ENCODE results near the gene TRAPPC5.

TRAPPC5 gene

DNA sequence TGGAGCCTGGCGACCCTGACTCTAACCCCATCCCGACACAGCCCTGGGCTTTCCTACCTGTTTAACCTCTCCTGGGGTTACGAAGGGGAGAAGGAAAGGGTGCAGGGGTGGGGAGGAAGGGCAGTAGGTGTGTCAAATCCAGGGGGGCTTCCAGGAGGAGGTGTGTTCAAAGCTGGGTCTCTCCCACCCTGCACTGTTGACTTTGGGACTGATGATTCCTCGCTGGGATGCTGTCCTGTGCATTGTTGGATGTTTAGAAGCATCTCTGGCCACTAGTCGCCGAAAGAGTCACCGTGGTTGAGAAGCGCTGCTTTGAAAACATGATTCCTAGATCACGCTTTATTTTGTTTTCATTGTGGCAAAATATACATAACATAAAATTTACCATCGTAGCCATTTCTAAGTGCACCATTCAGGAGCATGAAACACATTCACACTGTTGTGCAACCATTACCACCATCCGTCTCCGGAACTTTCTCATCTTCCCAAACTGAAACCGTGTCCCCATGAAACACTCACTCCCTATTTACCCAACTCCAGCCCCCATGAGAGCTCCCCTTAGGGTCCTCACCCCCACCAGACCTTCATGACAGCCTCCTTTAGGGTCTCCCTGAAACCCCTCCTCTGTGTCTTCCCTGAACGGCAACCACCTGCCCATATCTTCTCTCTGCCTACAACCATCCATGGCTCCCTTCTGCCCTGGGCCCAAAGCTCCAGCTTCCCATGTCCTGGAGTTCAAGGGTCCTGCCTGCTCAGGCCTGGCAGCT, 25.7 kb downstream of the TRAPPC5 start:
- ATAC-seq, result no peak
- no peak for TF ChIP-seq RARB (CRISPR knock-in tag; IDR thresholded peaks at IDR 0.05)
- TF ChIP-seq BACH2 (CRISPR knock-in tag; IDR thresholded peaks at IDR 0.05; ENCODE audit: borderline replicate concordance), result no peak
- no peak for TF ChIP-seq ZFP30 (CRISPR knock-in tag; IDR thresholded peaks at IDR 0.05)
- TF ChIP-seq OSR1 (CRISPR knock-in tag; IDR thresholded peaks at IDR 0.05), result no peak
- TF ChIP-seq ZFP3 (CRISPR knock-in tag; IDR thresholded peaks at IDR 0.05), result no peak
- TF ChIP-seq, protein P1, sequence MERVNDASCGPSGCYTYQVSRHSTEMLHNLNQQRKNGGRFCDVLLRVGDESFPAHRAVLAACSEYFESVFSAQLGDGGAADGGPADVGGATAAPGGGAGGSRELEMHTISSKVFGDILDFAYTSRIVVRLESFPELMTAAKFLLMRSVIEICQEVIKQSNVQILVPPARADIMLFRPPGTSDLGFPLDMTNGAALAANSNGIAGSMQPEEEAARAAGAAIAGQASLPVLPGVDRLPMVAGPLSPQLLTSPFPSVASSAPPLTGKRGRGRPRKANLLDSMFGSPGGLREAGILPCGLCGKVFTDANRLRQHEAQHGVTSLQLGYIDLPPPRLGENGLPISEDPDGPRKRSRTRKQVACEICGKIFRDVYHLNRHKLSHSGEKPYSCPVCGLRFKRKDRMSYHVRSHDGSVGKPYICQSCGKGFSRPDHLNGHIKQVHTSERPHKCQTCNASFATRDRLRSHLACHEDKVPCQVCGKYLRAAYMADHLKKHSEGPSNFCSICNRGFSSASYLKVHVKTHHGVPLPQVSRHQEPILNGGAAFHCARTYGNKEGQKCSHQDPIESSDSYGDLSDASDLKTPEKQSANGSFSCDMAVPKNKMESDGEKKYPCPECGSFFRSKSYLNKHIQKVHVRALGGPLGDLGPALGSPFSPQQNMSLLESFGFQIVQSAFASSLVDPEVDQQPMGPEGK (CRISPR knock-in tag; IDR thresholded peaks at IDR 0.05; ENCODE audit: borderline replicate concordance), result no peak

DNA sequence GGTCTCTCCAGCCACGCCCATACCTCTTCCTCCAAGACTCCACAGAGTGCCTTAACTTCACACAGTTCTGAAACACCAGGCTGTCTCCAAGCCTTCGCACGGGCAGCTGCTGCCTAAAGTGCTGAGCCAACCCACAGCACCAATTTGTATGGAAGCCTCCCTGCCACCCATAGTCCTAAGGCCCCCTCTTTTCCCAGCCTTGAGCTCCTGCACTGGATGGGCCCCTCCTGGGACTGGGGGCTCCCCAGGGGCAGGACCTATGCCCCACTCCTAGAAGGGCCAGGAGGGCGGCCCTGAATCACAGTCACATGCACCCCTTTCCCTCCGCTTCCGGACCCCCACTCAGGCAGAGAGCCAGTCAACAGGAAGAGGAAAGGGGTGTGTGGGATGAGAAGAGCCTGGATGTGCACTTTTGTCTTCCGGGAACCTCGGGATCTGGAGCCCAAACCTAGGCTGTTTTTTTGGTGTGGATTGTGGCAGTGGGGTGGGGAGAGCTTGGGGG, 26.4 kb downstream of the TRAPPC5 start:
- no peak for ATAC-seq
- TF ChIP-seq GLIS3 (CRISPR knock-in tag; IDR thresholded peaks at IDR 0.05), result no peak
- TF ChIP-seq OSR1 (CRISPR knock-in tag; IDR thresholded peaks at IDR 0.05), result no peak
- no peak for TF ChIP-seq ZNF70 (CRISPR knock-in tag; IDR thresholded peaks at IDR 0.05)
- TF ChIP-seq, protein P1 (CRISPR knock-in tag; IDR thresholded peaks at IDR 0.05; ENCODE audit: borderline replicate concordance), result no peak
- TF ChIP-seq TCF4 (CRISPR knock-in tag; IDR thresholded peaks at IDR 0.05; ENCODE audit: borderline replicate concordance), result no peak
- TF ChIP-seq, protein P2, sequence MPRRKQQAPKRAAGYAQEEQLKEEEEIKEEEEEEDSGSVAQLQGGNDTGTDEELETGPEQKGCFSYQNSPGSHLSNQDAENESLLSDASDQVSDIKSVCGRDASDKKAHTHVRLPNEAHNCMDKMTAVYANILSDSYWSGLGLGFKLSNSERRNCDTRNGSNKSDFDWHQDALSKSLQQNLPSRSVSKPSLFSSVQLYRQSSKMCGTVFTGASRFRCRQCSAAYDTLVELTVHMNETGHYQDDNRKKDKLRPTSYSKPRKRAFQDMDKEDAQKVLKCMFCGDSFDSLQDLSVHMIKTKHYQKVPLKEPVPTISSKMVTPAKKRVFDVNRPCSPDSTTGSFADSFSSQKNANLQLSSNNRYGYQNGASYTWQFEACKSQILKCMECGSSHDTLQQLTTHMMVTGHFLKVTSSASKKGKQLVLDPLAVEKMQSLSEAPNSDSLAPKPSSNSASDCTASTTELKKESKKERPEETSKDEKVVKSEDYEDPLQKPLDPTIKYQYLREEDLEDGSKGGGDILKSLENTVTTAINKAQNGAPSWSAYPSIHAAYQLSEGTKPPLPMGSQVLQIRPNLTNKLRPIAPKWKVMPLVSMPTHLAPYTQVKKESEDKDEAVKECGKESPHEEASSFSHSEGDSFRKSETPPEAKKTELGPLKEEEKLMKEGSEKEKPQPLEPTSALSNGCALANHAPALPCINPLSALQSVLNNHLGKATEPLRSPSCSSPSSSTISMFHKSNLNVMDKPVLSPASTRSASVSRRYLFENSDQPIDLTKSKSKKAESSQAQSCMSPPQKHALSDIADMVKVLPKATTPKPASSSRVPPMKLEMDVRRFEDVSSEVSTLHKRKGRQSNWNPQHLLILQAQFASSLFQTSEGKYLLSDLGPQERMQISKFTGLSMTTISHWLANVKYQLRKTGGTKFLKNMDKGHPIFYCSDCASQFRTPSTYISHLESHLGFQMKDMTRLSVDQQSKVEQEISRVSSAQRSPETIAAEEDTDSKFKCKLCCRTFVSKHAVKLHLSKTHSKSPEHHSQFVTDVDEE (CRISPR knock-in tag; IDR thresholded peaks at IDR 0.05), result no peak
- no peak for TF ChIP-seq PPARA (CRISPR knock-in tag; IDR thresholded peaks at IDR 0.05; ENCODE audit: borderline replicate concordance)
- TF ChIP-seq ZFP3 (CRISPR knock-in tag; IDR thresholded peaks at IDR 0.05), result no peak
- no peak for TF ChIP-seq ZNF8 (CRISPR knock-in tag; IDR thresholded peaks at IDR 0.05)
- TF ChIP-seq ESRRG (CRISPR knock-in tag; IDR thresholded peaks at IDR 0.05), result no peak

DNA sequence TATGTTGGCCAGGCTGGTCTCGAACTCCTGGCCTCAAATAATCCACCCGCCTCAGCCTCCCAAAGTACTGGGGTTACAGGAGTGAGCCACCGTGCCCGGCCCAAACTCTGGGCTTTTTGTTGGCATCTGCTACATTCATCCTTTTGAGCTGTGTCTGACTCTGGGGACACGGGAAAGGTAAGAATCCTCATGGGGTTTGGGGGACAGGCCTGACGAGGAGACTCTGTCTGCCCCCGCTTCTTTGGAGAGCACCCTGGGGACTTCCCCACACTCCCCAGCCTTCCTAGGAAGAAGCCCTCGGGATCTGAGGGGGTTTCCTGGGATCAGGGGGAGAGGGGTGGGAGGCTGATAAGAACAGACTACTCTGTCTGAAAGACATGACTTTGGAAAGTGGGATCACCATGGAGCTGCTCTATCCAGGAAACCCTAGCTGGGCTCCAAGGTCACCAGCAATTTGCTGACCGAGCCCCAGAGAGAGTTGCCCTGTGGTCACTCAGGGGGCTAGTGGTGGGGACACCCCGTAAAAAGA, 29.4 kb downstream of the TRAPPC5 start:
- TF ChIP-seq TOX (CRISPR knock-in tag; IDR thresholded peaks at IDR 0.05; ENCODE audit: borderline replicate concordance) (no peak), CSDC2 (CRISPR knock-in tag; IDR thresholded peaks at IDR 0.05) (no peak), SNAI2 (CRISPR knock-in tag; IDR thresholded peaks at IDR 0.05) (no peak), ESRRG (CRISPR knock-in tag; IDR thresholded peaks at IDR 0.05) (no peak), ZNF565 (CRISPR knock-in tag; conservative IDR thresholded peaks at IDR 0.05; ENCODE audit: low read depth) (no peak)
- TF ChIP-seq, protein P3, sequence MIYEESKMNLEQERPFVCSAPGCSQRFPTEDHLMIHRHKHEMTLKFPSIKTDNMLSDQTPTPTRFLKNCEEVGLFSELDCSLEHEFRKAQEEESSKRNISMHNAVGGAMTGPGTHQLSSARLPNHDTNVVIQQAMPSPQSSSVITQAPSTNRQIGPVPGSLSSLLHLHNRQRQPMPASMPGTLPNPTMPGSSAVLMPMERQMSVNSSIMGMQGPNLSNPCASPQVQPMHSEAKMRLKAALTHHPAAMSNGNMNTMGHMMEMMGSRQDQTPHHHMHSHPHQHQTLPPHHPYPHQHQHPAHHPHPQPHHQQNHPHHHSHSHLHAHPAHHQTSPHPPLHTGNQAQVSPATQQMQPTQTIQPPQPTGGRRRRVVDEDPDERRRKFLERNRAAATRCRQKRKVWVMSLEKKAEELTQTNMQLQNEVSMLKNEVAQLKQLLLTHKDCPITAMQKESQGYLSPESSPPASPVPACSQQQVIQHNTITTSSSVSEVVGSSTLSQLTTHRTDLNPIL (CRISPR knock-in tag; IDR thresholded peaks at IDR 0.05; ENCODE audit: low read depth), result no peak
- TF ChIP-seq, protein P2 (CRISPR knock-in tag; IDR thresholded peaks at IDR 0.05), result no peak
- ATAC-seq, result no peak
